OCI-LY1 (cell line): Measurements from ENCODE around the gene C16orf89.
"Not testable (repeated sequence)": the region's sequence is repeated elsewhere in the genome, so short reads cannot be mapped to it uniquely, and the experiment has no call there.

Experiments
- H2AFZ ChIP-seq: fragments of 200-600 bp; sonication (generic), shearing (Covaris generic); 2 replicates; pipeline ENCODE4 v1.6.0; 2014; ENCODE audit warnings: antibody characterized with exemption, mild to moderate bottlenecking, low read length
- H3F3A ChIP-seq: fragments of 200-600 bp; sonication (generic), shearing (Covaris generic); 2 replicates; pipeline ENCODE4 v1.6.0; 2014; ENCODE audit warnings: mild to moderate bottlenecking, antibody characterized with exemption, low read length, moderate library complexity; ENCODE audit not compliant: insufficient read depth
- H3K27ac ChIP-seq: fragments of 200-600 bp; sonication (generic); 2 replicates; pipeline ENCODE4 v1.5.1; 2014; ENCODE audit warnings: low read length, mixed run types, mild to moderate bottlenecking, low read depth; ENCODE audit not compliant: poor library complexity, severe bottlenecking
- H3K27me3 ChIP-seq: fragments of 200-600 bp; sonication (generic); 2 replicates; pipeline ENCODE4 v1.6.0; 2014; ENCODE audit warnings: antibody characterized with exemption, mild to moderate bottlenecking, low read length, moderate library complexity; ENCODE audit not compliant: insufficient read depth
- H3K36me3 ChIP-seq: fragments of 200-600 bp; sonication (generic); 2 replicates; pipeline ENCODE4 v1.6.1; 2014; ENCODE audit warnings: mild to moderate bottlenecking, antibody characterized with exemption, low read length, moderate library complexity, mixed read lengths; ENCODE audit not compliant: insufficient read depth
- H3K4me1 ChIP-seq: fragments of 200-600 bp; sonication (generic); 2 replicates; pipeline ENCODE4 v1.5.1; 2014; ENCODE audit warnings: mild to moderate bottlenecking, low read length, moderate library complexity; ENCODE audit not compliant: insufficient read depth, severe bottlenecking
- H3K4me2 ChIP-seq: fragments of 200-600 bp; sonication (generic), shearing (Covaris generic); 2 replicates; pipeline ENCODE4 v1.6.1; 2014; ENCODE audit warnings: low read length
- H3K4me3 ChIP-seq: fragments of 200-600 bp; sonication (generic); 2 replicates; pipeline ENCODE4 v1.5.1; 2014; ENCODE audit warnings: low read length, low read depth, mild to moderate bottlenecking, mixed read lengths; ENCODE audit not compliant: poor library complexity, severe bottlenecking
- H3K79me2 ChIP-seq: fragments of 200-600 bp; shearing (Covaris generic); 2 replicates; pipeline ENCODE4 v1.6.1; 2016; ENCODE audit warnings: mixed run types, low read length, mixed read lengths; ENCODE audit not compliant: insufficient read depth
- H3K9ac ChIP-seq: fragments of 200-600 bp; sonication (generic), shearing (Covaris generic); 2 replicates; pipeline ENCODE4 v1.6.1; 2014; ENCODE audit warnings: mild to moderate bottlenecking, low read length, mixed read lengths
- H3K9me2 ChIP-seq: fragments of 200-600 bp; sonication (generic), shearing (Covaris generic); 2 replicates; pipeline ENCODE4 v1.6.1; 2014; ENCODE audit warnings: low read depth, mild to moderate bottlenecking, low read length, mixed read lengths
- H3K9me3 ChIP-seq: fragments of 200-600 bp; shearing (Covaris generic); 2 replicates; pipeline ENCODE4 v1.6.1; 2014; ENCODE audit warnings: low read length, mixed read lengths
- H4K20me1 ChIP-seq: fragments of 200-600 bp; sonication (generic), shearing (Covaris generic); 2 replicates; pipeline ENCODE4 v1.6.0; 2016; ENCODE audit warnings: mild to moderate bottlenecking, low read length; ENCODE audit not compliant: insufficient read depth
- EZH2 ChIP-seq: fragments of 200-600 bp; sonication (generic), shearing (Covaris generic); IDR thresholded peaks from 2 replicates; pipeline ENCODE4 v1.8.0; 2017; ENCODE audit warnings: borderline replicate concordance, mixed run types, mild to moderate bottlenecking, antibody characterized with exemption, low read length, moderate library complexity, mixed read lengths
- TF ChIP-seq, protein P1 (sequence below): fragments of 200-600 bp; sonication (generic), shearing (Covaris generic); IDR thresholded peaks from 2 replicates; pipeline ENCODE4 v1.5.1; 2017; ENCODE audit warnings: mild to moderate bottlenecking, antibody characterized with exemption, low read length, moderate library complexity, mixed read lengths

The C16orf89 gene

DNA sequence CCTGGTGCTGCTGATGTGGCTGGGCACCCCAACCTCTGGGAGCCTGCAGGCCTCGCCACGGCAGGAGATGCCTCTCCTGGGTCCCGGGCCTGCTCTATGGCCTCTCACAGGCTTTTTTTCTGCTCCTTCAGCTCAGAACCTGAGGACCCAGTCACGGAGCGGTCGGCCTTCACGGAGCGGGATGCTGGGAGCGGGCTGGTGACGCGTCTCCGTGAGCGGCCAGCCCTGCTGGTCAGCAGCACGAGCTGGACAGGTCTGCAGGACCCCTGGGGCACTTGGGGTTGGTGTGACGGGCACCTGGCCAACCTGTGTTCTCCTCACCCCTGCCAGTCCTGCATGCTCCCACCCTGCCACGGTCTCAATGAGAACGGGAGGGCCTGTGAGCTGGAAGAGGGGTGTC lies 12.9 kb upstream of the C16orf89 start:
- Histone ChIP-seq H3K27ac (no peak overlapping the region), H4K20me1 (no peaks in the 10 kb centered on the region)

DNA sequence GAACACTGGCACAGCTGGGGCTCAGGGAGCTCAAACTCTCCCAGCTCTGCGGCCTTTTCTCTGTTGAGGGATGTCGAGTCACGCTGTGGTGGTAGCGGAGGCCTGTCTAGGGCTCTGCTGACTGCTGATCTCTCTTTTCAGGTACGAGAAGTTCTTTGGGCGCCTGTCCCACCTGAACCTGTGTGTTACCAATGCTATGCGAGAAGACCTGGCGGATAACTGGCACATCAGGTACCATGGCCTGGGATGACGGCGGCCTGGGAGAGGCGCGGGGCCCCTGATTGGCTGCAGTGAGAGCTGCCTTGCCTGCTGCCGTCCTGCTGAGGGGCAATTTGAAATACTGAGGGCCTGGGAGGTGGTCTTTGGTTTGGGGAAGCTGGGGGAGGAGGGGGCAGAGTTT lies 11.5 kb upstream of the C16orf89 start:
- H3F3A ChIP-seq: no peaks in the 10 kb centered on the region
- no peak overlapping the region for H3K4me3 ChIP-seq
- H4K20me1 ChIP-seq: no peaks in the 10 kb centered on the region
- peaks cover 31% of the 10 kb centered on the region for H3K36me3 ChIP-seq
- TF ChIP-seq EZH2: no peak
- TF ChIP-seq, protein P1, sequence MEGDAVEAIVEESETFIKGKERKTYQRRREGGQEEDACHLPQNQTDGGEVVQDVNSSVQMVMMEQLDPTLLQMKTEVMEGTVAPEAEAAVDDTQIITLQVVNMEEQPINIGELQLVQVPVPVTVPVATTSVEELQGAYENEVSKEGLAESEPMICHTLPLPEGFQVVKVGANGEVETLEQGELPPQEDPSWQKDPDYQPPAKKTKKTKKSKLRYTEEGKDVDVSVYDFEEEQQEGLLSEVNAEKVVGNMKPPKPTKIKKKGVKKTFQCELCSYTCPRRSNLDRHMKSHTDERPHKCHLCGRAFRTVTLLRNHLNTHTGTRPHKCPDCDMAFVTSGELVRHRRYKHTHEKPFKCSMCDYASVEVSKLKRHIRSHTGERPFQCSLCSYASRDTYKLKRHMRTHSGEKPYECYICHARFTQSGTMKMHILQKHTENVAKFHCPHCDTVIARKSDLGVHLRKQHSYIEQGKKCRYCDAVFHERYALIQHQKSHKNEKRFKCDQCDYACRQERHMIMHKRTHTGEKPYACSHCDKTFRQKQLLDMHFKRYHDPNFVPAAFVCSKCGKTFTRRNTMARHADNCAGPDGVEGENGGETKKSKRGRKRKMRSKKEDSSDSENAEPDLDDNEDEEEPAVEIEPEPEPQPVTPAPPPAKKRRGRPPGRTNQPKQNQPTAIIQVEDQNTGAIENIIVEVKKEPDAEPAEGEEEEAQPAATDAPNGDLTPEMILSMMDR: no peak
- no peaks in the 10 kb centered on the region; the same call in 1 of the 2 replicates for H3K79me2 ChIP-seq
- no peak overlapping the region for H3K4me2 ChIP-seq
- no peaks in the 10 kb centered on the region for H3K9me2 ChIP-seq
- H3K27ac ChIP-seq: no peak overlapping the region
- H3K9me3 ChIP-seq: no peaks in the 10 kb centered on the region
- peaks cover 8% of the 10 kb centered on the region for H3K4me1 ChIP-seq
- no peak overlapping the region for H3K9ac ChIP-seq
- H2AFZ ChIP-seq: no peak overlapping the region
- H3K27me3 ChIP-seq: no peaks in the 10 kb centered on the region

More for the DNA sequence above, 12.9 kb upstream of the C16orf89 start:
- Histone ChIP-seq H2AFZ (no peak overlapping the region), H3K36me3 (peaks cover 29% of the 10 kb centered on the region), H3F3A (no peaks in the 10 kb centered on the region), H3K9ac (no peak overlapping the region), H3K4me2 (no peak overlapping the region), H3K4me3 (no peak overlapping the region), H3K9me3 (no peaks in the 10 kb centered on the region), H3K79me2 (no peaks in the 10 kb centered on the region), H3K27me3 (no peaks in the 10 kb centered on the region), H3K9me2 (no peaks in the 10 kb centered on the region), H3K4me1 (no peaks in the 10 kb centered on the region)
- no peak for TF ChIP-seq EZH2
- TF ChIP-seq, protein P1: no peak

DNA sequence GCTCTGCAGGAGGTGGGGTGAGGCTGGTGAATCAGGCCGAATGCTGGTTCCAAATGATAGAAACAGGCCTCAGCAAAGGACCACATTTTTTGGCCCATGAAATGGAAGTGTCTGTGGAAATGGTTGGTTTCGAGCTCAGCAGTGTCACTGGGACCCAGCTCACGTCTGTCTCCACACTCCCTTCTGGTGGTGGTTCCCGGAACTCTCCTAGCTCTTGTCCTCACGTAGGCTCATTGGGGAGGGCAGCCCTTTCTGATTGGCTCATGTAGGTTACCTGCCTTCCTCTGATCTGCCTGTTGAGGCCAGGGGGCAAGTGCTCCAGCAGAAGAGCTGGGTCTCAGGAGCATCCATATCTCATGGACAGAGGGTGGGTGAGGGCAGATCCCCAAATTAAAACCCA lies 9.9 kb upstream of the C16orf89 start:
- H3K27me3 ChIP-seq: no peaks in the 10 kb centered on the region
- no peak for TF ChIP-seq EZH2
- TF ChIP-seq, protein P1: no peak
- H3K36me3 ChIP-seq: peaks cover 31% of the 10 kb centered on the region

DNA sequence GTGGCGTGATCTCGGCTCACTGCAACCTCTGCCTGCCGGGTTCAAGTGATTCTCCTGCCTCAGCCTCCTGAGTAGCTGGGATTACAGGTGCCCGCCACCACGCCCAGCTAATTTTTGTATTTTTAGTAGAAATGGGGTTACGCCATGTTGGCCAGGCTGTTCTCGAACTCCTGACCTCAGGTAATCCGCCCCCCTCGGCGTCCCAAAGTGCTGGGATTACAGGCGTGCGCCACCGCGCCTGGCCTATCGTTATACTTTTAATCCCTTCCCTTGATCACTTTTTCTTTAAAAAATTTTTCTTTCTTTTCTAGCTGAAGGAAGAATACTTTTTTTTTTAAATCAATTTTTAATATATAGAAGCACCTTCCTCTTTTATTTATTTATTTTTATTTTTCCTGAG lies 8.0 kb upstream of the C16orf89 start:
- H3K27ac ChIP-seq, H3K79me2 ChIP-seq, H3K27me3 ChIP-seq, H4K20me1 ChIP-seq, H3K4me3 ChIP-seq, H3F3A ChIP-seq, H2AFZ ChIP-seq, H3K9ac ChIP-seq, H3K4me2 ChIP-seq, H3K9me3 ChIP-seq, H3K9me2 ChIP-seq: not testable (repeated sequence)
- Histone ChIP-seq H3K36me3 (peaks cover 31% of the 10 kb centered on the region), H3K4me1 (peaks cover 17% of the 10 kb centered on the region)

More for the DNA sequence above, 9.9 kb upstream of the C16orf89 start:
- H3K4me3 ChIP-seq: no peak overlapping the region
- no peaks in the 10 kb centered on the region for H3K9me2 ChIP-seq
- no peak overlapping the region for H3K27ac ChIP-seq
- no peaks in the 10 kb centered on the region for H3K9me3 ChIP-seq
- H3K9ac ChIP-seq: no peak overlapping the region
- no peak overlapping the region for H2AFZ ChIP-seq
- peaks cover 17% of the 10 kb centered on the region for H3K4me1 ChIP-seq
- H3K4me2 ChIP-seq: no peak overlapping the region
- H4K20me1 ChIP-seq: no peaks in the 10 kb centered on the region
- no peaks in the 10 kb centered on the region for H3F3A ChIP-seq
- H3K79me2 ChIP-seq: no peaks in the 10 kb centered on the region; the same call in 1 of the 2 replicates
